GM23338 (cell line): Measurements from ENCODE around the gene GJB4. TPM values are rescaled to one million over a fixed set of nuclear protein-coding genes. Genes with fewer than 3 reads are reported as not detected.

Experiments
- ATAC-seq: fragments of 200-7000 bp; cut with Tn5 transposase; 3 replicates; pipeline ENCODE4 v1.9.1; 2020
- DNase-seq: peaks from one replicate; pipeline ENCODE4 v3.0.0-alpha.2; 2015; ENCODE audit warnings: low spot score
- H2AFZ ChIP-seq: fragments of 200-600 bp; sonication (generic); 2 replicates; pipeline ENCODE4 v1.8.0; 2016; ENCODE audit warnings: antibody characterized with exemption, mild to moderate bottlenecking, moderate library complexity
- H3F3A ChIP-seq: fragments of 200-600 bp; sonication (generic); replicated peaks from 2 replicates; pipeline ENCODE4 v1.8.0; 2017; ENCODE audit warnings: antibody characterized with exemption, mixed run types, low read depth
- H3K27ac ChIP-seq: fragments of 200-600 bp; sonication (generic); 2 replicates; pipeline ENCODE4 v1.6.1; 2016; ENCODE audit warnings: low read depth
- H3K27me3 ChIP-seq: fragments of 200-600 bp; sonication (generic); 2 replicates; pipeline ENCODE4 v1.8.0; 2016; ENCODE audit warnings: mild to moderate bottlenecking, mixed run types, moderate library complexity; ENCODE audit not compliant: insufficient read depth
- H3K36me3 ChIP-seq: fragments of 200-600 bp; sonication (generic); 2 replicates; pipeline ENCODE4 v1.8.0; 2016; ENCODE audit warnings: mild to moderate bottlenecking; ENCODE audit not compliant: insufficient read depth
- H3K4me1 ChIP-seq: fragments of 200-600 bp; sonication (generic); 2 replicates; pipeline ENCODE4 v1.8.0; 2016; ENCODE audit warnings: mild to moderate bottlenecking, moderate library complexity; ENCODE audit not compliant: insufficient read depth
- H3K4me2 ChIP-seq: fragments of 200-600 bp; sonication (generic); 2 replicates; pipeline ENCODE4 v1.7.1; 2017; ENCODE audit warnings: mixed run types
- H3K4me3 ChIP-seq: fragments of 200-600 bp; sonication (generic); 2 replicates; pipeline ENCODE4 v1.6.1; 2016; ENCODE audit warnings: mixed run types
- H3K79me2 ChIP-seq: fragments of 200-600 bp; sonication (generic); replicated peaks from 2 replicates; pipeline ENCODE4 v1.8.0; 2017; ENCODE audit warnings: mild to moderate bottlenecking; ENCODE audit not compliant: insufficient read depth
- H3K9me2 ChIP-seq: fragments of 200-600 bp; sonication (generic); 2 replicates; pipeline ENCODE4 v1.8.0; 2017; ENCODE audit not compliant: insufficient read depth
- H4K20me1 ChIP-seq: fragments of 200-600 bp; sonication (generic); replicated peaks from 2 replicates; pipeline ENCODE4 v1.8.0; 2017; ENCODE audit warnings: mild to moderate bottlenecking; ENCODE audit not compliant: insufficient read depth
- H3K27ac Mint-ChIP-seq: 2 replicates; pipeline ENCODE4 v1.8.0; 2020; ENCODE audit warnings: inconsistent platforms, mild to moderate bottlenecking, moderate library complexity, mixed read lengths
- H3K27me3 Mint-ChIP-seq: 3 replicates; pipeline ENCODE4 v1.8.0; 2022; ENCODE audit warnings: low read depth, mild to moderate bottlenecking, moderate library complexity, mixed read lengths, inconsistent platforms; ENCODE audit not compliant: insufficient read depth, poor library complexity
- H3K36me3 Mint-ChIP-seq: 3 replicates; pipeline ENCODE4 v1.8.0; 2021; ENCODE audit warnings: low read depth, mild to moderate bottlenecking, inconsistent platforms, moderate library complexity, mixed read lengths
- H3K4me1 Mint-ChIP-seq: 3 replicates; pipeline ENCODE4 v1.8.0; 2020; ENCODE audit warnings: mild to moderate bottlenecking, inconsistent platforms, mixed read lengths
- H3K4me3 Mint-ChIP-seq: 3 replicates; pipeline ENCODE4 v1.8.0; 2021; ENCODE audit warnings: moderate library complexity, mild to moderate bottlenecking, inconsistent platforms, mixed read lengths
- H3K9me3 Mint-ChIP-seq: 3 replicates; pipeline ENCODE4 v1.8.0; 2020; ENCODE audit warnings: moderate library complexity, mild to moderate bottlenecking, inconsistent platforms, mixed read lengths
- CTCF ChIP-seq, 2 experiments: fragments of 200-600 bp in 1 of 2; sonication (generic) in 1 of 2; conservative IDR thresholded peaks; 2 replicates each; pipeline versions ENCODE4 v1.5.1 to v1.6.1; 2016 to 2017; ENCODE audit warnings: antibody characterized with exemption in 2 of 2, low read depth in 2 of 2, mild to moderate bottlenecking in 2 of 2, moderate library complexity in 1 of 2
- EZH2phosphoT487 ChIP-seq: fragments of 200-600 bp; sonication (generic); IDR thresholded peaks from one replicate; pipeline ENCODE4 v1.8.1; 2018; ENCODE audit warnings: antibody characterized with exemption; ENCODE audit not compliant: unreplicated experiment
- REST ChIP-seq: IDR thresholded peaks from one replicate; pipeline ENCODE4 v1.6.1; 2018; ENCODE audit warnings: antibody characterized with exemption; ENCODE audit not compliant: unreplicated experiment
- STAT1 ChIP-seq: IDR thresholded peaks from one replicate; pipeline ENCODE4 v1.6.1; 2016; ENCODE audit warnings: antibody characterized with exemption; ENCODE audit not compliant: unreplicated experiment
- ZNF114 ChIP-seq: fragments of 250-450 bp; sonication (Bioruptor Pico); IDR thresholded peaks from 2 replicates; pipeline ENCODE4 v1.5.0; 2020; ENCODE audit warnings: mild to moderate bottlenecking, moderate library complexity
- ZNF462 ChIP-seq: fragments of 250-450 bp; sonication (Bioruptor Pico); IDR thresholded peaks from 2 replicates; pipeline ENCODE4 v1.5.0; 2020; ENCODE audit warnings: mild to moderate bottlenecking, moderate library complexity
- polyA plus RNA-seq: library from polyadenylated mRNA; unstranded; fragments of >200 nt; fragmentation: Nextera tagmentation; extraction: Ambion mirVana; gene quantifications from 2 replicates; pipeline ENCODE4 v1.2.1, GENCODE V29; 2016
- total RNA-seq: library from RNA; depleted of rRNA; stranded (reverse); fragments of >200 nt; shearing (Covaris generic); gene quantifications from 2 replicates; pipeline ENCODE4 v1.2.3, GENCODE V29; 2014

GJB4 gene
- total and polyA plus RNA-seq, 2 experiments from 2014 or later = 0.07 TPM; not detected in 1

- TF ChIP-seq ZNF462 (CRISPR knock-in tag) = no peak
- no peak for TF ChIP-seq REST
- no peak for TF ChIP-seq STAT1
Measured at GRCh38 chr1:34750610-34751009, 8.9 kb upstream of the GJB4 start (continued).

GRCh38 chr1:34753163-34753562, 6.4 kb upstream of the GJB4 start:
- H3K4me3 ChIP-seq = no peak overlapping the region
- no peak for DNase-seq
- H3F3A ChIP-seq = no peaks in the 10 kb centered on the region
- no peak overlapping the region for H2AFZ ChIP-seq
- no peak overlapping the region for H3K27ac ChIP-seq
- peaks cover 11% of the 10 kb centered on the region; the same call in 2 of the 3 replicates for H3K4me1 Mint-ChIP-seq
- H3K27me3 ChIP-seq = no peaks in the 10 kb centered on the region
- no peaks in the 10 kb centered on the region for H4K20me1 ChIP-seq
- H3K27me3 Mint-ChIP-seq = peaks cover 7% of the 10 kb centered on the region
- H3K4me2 ChIP-seq = no peak overlapping the region
- 0 out of 2 replicates have a peak, but pooled peaks cover 4% of the 10 kb centered on the region for H3K9me2 ChIP-seq
- no peak overlapping the region for H3K4me3 Mint-ChIP-seq
- no peak for ATAC-seq
- H3K79me2 ChIP-seq = no peaks in the 10 kb centered on the region
- no peaks in the 10 kb centered on the region for H3K36me3 Mint-ChIP-seq
- H3K36me3 ChIP-seq = no peaks in the 10 kb centered on the region
- TF ChIP-seq EZH2phosphoT487 (no peak), CTCF (conservative IDR thresholded peaks at IDR 0.05; ENCODE audit: low read depth in 2 of 2) (peak; percentile 32 to 49), ZNF114 (CRISPR knock-in tag) (no peak)
- no peak overlapping the region for H3K27ac Mint-ChIP-seq
- no peaks in the 10 kb centered on the region for H3K9me3 Mint-ChIP-seq
- H3K4me1 ChIP-seq = 0 out of 2 replicates have a peak, but pooled peaks cover 3% of the 10 kb centered on the region
